B cell (primary cell): ENCODE measurements around the gene HOATZ.

ENCODE experiments used
- CTCF ChIP-seq: fragments of 200-600 bp; IDR thresholded peaks from one replicate; pipeline ENCODE4 v1.8.0; 2022; ENCODE audit warnings: antibody characterized with exemption, mild to moderate bottlenecking
- EZH2 ChIP-seq: IDR thresholded peaks from 2 replicates; pipeline ENCODE4 v1.6.1; 2012; ENCODE audit warnings: borderline replicate concordance, low read depth, mild to moderate bottlenecking, moderate library complexity, low read length; ENCODE audit not compliant: insufficient read depth, poor library complexity, severe bottlenecking

GRCh38 chr11:111554532-111554931 lies 40.0 kb downstream of the HOATZ start:
- TF ChIP-seq CTCF, result no peak
- TF ChIP-seq EZH2, result no peak
